K562 (cell line): ENCODE measurements around the gene METAP1D. TPM values are rescaled to one million over a fixed set of nuclear protein-coding genes. Genes with fewer than 3 reads are reported as not detected.

Experiments used
- AFF4 ChIP-seq: sonication (generic); formaldehyde crosslinking; IDR thresholded peaks from 2 replicates; pipeline ENCODE4 v1.8.0; 2023; ENCODE audit warnings: mild to moderate bottlenecking, missing genetic modification reagents
- DPF2 ChIP-seq: fragments of 450-650 bp; IDR thresholded peaks from 2 replicates; pipeline ENCODE4 v1.6.1; 2016
- FOXA3 ChIP-seq, 2 experiments: fragments of 450-650 bp in 1 of 2; sonication (generic) in 1 of 2; formaldehyde crosslinking; IDR thresholded peaks in 1 of 2; conservative IDR thresholded peaks in 1 of 2; 2 replicates each; pipeline versions ENCODE4 v1.4.0 to v1.8.0; 2020 to 2022; ENCODE audit warnings: mild to moderate bottlenecking in 2 of 2, missing genetic modification reagents in 1 of 2
- JUNB ChIP-seq: fragments of 450-650 bp; formaldehyde crosslinking; conservative IDR thresholded peaks from 2 replicates; pipeline ENCODE4 v1.4.0; 2020; ENCODE audit warnings: mild to moderate bottlenecking
- KLF6 ChIP-seq: fragments of 250-450 bp; sonication (Bioruptor Pico); IDR thresholded peaks from 2 replicates; pipeline ENCODE4 v1.4.0; 2020; ENCODE audit warnings: mild to moderate bottlenecking, moderate library complexity, borderline replicate concordance
- MEF2D ChIP-seq: conservative IDR thresholded peaks from 2 replicates; pipeline ENCODE4 v1.6.1; 2016; ENCODE audit warnings: low read depth, missing genetic modification characterization, missing compliant biosample characterization
- MEIS2 ChIP-seq: fragments of 450-650 bp; IDR thresholded peaks from 2 replicates; pipeline ENCODE4 v1.6.1; 2014; ENCODE audit warnings: mild to moderate bottlenecking; ENCODE audit not compliant: partially characterized antibody
- MNT ChIP-seq, 2 experiments: fragments of 450-650 bp; conservative IDR thresholded peaks; 2 replicates each; pipeline ENCODE4 v1.6.1; 2017; ENCODE audit warnings: mild to moderate bottlenecking in 2 of 2, moderate library complexity in 2 of 2
- NR2C1 ChIP-seq, 2 experiments: fragments of 450-650 bp; IDR thresholded peaks; 2 replicates each; pipeline ENCODE4 v1.6.1; 2017; ENCODE audit warnings: mild to moderate bottlenecking in 2 of 2, antibody characterized with exemption in 1 of 2, inconsistent platforms in 1 of 2, missing compliant biosample characterization in 1 of 2, missing genetic modification characterization in 1 of 2
- RCOR1 ChIP-seq, 2 experiments: IDR thresholded peaks; 2 replicates each; pipeline ENCODE4 v1.6.1; 2012; ENCODE audit warnings: low read depth in 2 of 2, low read length in 2 of 2, borderline replicate concordance in 1 of 2, improper control_type of control experiment in 1 of 2
- WHSC1 ChIP-seq: IDR thresholded peaks from one replicate; pipeline ENCODE4 v1.6.1; 2012; ENCODE audit warnings: low read length, control low read depth, inconsistent platforms
- YBX1 ChIP-seq: fragments of 450-650 bp; IDR thresholded peaks from 2 replicates; pipeline ENCODE4 v1.7.1; 2016; ENCODE audit warnings: mild to moderate bottlenecking
- ZNF263 ChIP-seq: sonication (generic); formaldehyde crosslinking; IDR thresholded peaks from 2 replicates; pipeline ENCODE4 v1.8.0; 2022; ENCODE audit warnings: mild to moderate bottlenecking, missing genetic modification reagents, borderline replicate concordance
- ZNF830 ChIP-seq: fragments of 250-450 bp; sonication (Bioruptor Pico); IDR thresholded peaks from 2 replicates; pipeline ENCODE4 v1.5.0; 2021; ENCODE audit warnings: mild to moderate bottlenecking
- polyA plus RNA-seq, 8 experiments: library from polyadenylated mRNA; depleted of rRNA in 4 of 8; stranded (reverse) in 5 of 8; unstranded in 3 of 8; fragments of >200 nt; fragmentation: Nextera tagmentation in 2 of 8; fragmentation: Illumina TruSeq in 1 of 8; extraction: Ambion mirVana in 2 of 8; extraction: Trizol in 1 of 8; gene quantifications; 2 replicates each; pipeline versions ENCODE4 v1.2.1 to v1.2.3, GENCODE V29; 2011 to 2014; ENCODE audit warnings: inconsistent platforms in 1 of 8, missing spikeins in 1 of 8
- total RNA-seq, 7 experiments: library from RNA; depleted of rRNA in 6 of 7; stranded (reverse); fragments of >200 nt in 6 of 7; fragmentation: Illumina TruSeq in 2 of 7; extraction: Trizol in 2 of 7; gene quantifications; 2 replicates each; pipeline versions ENCODE4 v1.2.1 to v1.2.3, GENCODE V29; 2011 to 2021; ENCODE audit warnings: low replicate concordance in 1 of 7

METAP1D gene
- total and polyA plus RNA-seq, 9 of the 15 experiments (the other 6 are each of a cell fraction or from before 2014, with no cell fraction given), result 8.0 to 23.4 (median 15.7) TPM

GRCh38 chr2:172046080-172046678 lies 46.4 kb downstream of the METAP1D start (continued):
- TF ChIP-seq MEIS2 (peak; percentile 100), ZNF263 (CRISPR knock-in tag) (no peak), MNT (conservative IDR thresholded peaks at IDR 0.05) (no peak), DPF2 (peak; percentile 84; the same call in 1 of the 2 replicates), RCOR1 (IDR thresholded peaks at IDR 0.05; ENCODE audit: borderline replicate concordance in 1 of 2, low read depth in 2 of 2, low read length in 2 of 2) (peak in 1 of 2 experiments; percentile 77; a peak in 2 of 4 replicates), AFF4 (CRISPR knock-in tag) (no peak), JUNB (no peak), NR2C1 (IDR thresholded peaks at IDR 0.05) (peak; percentile 34; the same call in 1 of the 2 replicates), NR2C1 (tag; IDR thresholded peaks at IDR 0.05) (no peak), MEF2D (tag) (peak; percentile 88), KLF6 (CRISPR knock-in tag) (peak; percentile 65; the same call in 1 of the 2 replicates), ZNF830 (CRISPR knock-in tag) (no peak), FOXA3 (CRISPR knock-in tag; conservative IDR thresholded peaks at IDR 0.05 in 1 of 2, IDR thresholded peaks at IDR 0.05 in 1 of 2) (peak in 1 of 2 experiments; percentile 87; a peak in 2 of 4 replicates), WHSC1 (no peak), YBX1 (no peak)
